HG03378 (cell line): ENCODE data around the gene MRPL22.
"Not testable (repeated sequence)": the region's sequence is repeated elsewhere in the genome, so short reads cannot be mapped to it uniquely, and the experiment has no call there.

Source experiments
- ATAC-seq: cut with Tn5 transposase; IDR thresholded peaks from one replicate; pipeline ENCODE4 v1.9.1; 2021; ENCODE audit warnings: mild to moderate bottlenecking, moderate library complexity; ENCODE audit not compliant: unreplicated experiment

Gene MRPL22

GRCh38 chr5:154940772-154941620, at the start of gene MRPL22:
Gene MRPL22 (plus strand): TSS chr5:154941073. CDS start chr5:154941111, 38 bp downstream.
- ATAC-seq, result peak; percentile 59

GRCh38 chr5:154892369-154892771, 48.5 kb upstream of the MRPL22 start:
- ATAC-seq, result no peak

GRCh38 chr5:154893381-154893780, 47.5 kb upstream of the MRPL22 start:
- no peak for ATAC-seq

GRCh38 chr5:154895606-154896561, 45.0 kb upstream of the MRPL22 start:
- no peak for ATAC-seq

GRCh38 chr5:154896562-154897165, 44.2 kb upstream of the MRPL22 start:
- ATAC-seq, result no peak

- ATAC-seq, result no peak
Measured at GRCh38 chr5:154898210-154898609, 42.7 kb upstream of the MRPL22 start.

GRCh38 chr5:154899151-154899816, 41.6 kb upstream of the MRPL22 start:
- no peak for ATAC-seq

- ATAC-seq, result no peak
Measured at GRCh38 chr5:154900066-154900465, 40.8 kb upstream of the MRPL22 start.

GRCh38 chr5:154901276-154901675, 39.6 kb upstream of the MRPL22 start:
- no peak for ATAC-seq

GRCh38 chr5:154901913-154902312, 39.0 kb upstream of the MRPL22 start:
- ATAC-seq, result no peak

- ATAC-seq, result not testable (repeated sequence)
Measured at GRCh38 chr5:154905601-154906000, 35.3 kb upstream of the MRPL22 start.

GRCh38 chr5:154916874-154917273, 24.0 kb upstream of the MRPL22 start:
- no peak for ATAC-seq

- no peak for ATAC-seq
Measured at GRCh38 chr5:154917757-154918156, 23.1 kb upstream of the MRPL22 start.

- ATAC-seq, result no peak
Measured at GRCh38 chr5:154923441-154924430, 17.1 kb upstream of the MRPL22 start.

- no peak for ATAC-seq
Measured at GRCh38 chr5:154933537-154933936, 7.3 kb upstream of the MRPL22 start.

- no peak for ATAC-seq
Measured at GRCh38 chr5:154934881-154935280, 6.0 kb upstream of the MRPL22 start.

GRCh38 chr5:154937186-154937717, 3.6 kb upstream of the MRPL22 start:
- no peak for ATAC-seq

GRCh38 chr5:154937718-154938466, 3.0 kb upstream of the MRPL22 start, which contains the start of gene GEMIN5:
Gene GEMIN5 (minus strand): TSS chr5:154938211. CDS start chr5:154938133, 78 bp downstream.
- peak; percentile 75 for ATAC-seq
